Kidney glomerular epithelial cell (primary cell): ENCODE data around the gene CDK5RAP3.
A peak's percentile ranks its signal among the peaks of the same experiment; 100 is the strongest.

ENCODE experiments used
- DNase-seq: peaks from one replicate; lab custom pipeline; 2025; lab: John Stamatoyannopoulos, UW

The CDK5RAP3 gene

GRCh38 chr17:48024149-48025039 is 53.5 kb downstream of the CDK5RAP3 start:
- no peak for DNase-seq

- peak; percentile 95 for DNase-seq
These were observed 54.4 kb downstream of the CDK5RAP3 start for GRCh38 chr17:48025040-48025903.

- no peak for DNase-seq
These were observed 55.1 kb downstream of the CDK5RAP3 start for GRCh38 chr17:48025904-48026501.

GRCh38 chr17:48026502-48027321 is 55.8 kb downstream of the CDK5RAP3 start:
- DNase-seq, result peak; percentile 77

GRCh38 chr17:48027322-48027981 is 56.5 kb downstream of the CDK5RAP3 start:
- DNase-seq, result no peak

GRCh38 chr17:48028736-48029135 is 57.8 kb downstream of the CDK5RAP3 start:
- DNase-seq, result no peak

GRCh38 chr17:48030531-48030930 is 59.6 kb downstream of the CDK5RAP3 start:
- no peak for DNase-seq
